ENCODE results near the gene CYSLTR2.

CYSLTR2 gene

DNA sequence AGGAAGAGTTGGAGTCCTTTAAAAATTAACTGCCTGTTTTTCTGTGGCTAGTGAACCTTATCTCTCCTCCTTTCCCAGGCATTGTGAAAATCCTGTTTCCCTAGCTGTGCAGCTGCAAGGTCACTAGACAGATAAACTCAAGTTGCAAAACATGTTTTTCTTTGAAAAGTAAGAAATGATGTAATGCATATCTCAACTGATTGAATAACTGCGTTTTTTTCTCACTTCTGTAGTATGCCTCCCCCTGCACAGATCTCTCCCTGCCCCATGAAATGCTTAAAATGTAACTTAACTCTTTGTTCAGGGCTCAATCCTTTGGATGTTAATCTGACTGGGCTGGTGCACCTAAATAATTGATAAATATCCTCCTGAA is 27.7 kb upstream of the CYSLTR2 start:
- H3K4me3 ChIP-seq (ENCODE audit: low read depth, low read length): no peak overlapping the region
- TF ChIP-seq, protein P1, sequence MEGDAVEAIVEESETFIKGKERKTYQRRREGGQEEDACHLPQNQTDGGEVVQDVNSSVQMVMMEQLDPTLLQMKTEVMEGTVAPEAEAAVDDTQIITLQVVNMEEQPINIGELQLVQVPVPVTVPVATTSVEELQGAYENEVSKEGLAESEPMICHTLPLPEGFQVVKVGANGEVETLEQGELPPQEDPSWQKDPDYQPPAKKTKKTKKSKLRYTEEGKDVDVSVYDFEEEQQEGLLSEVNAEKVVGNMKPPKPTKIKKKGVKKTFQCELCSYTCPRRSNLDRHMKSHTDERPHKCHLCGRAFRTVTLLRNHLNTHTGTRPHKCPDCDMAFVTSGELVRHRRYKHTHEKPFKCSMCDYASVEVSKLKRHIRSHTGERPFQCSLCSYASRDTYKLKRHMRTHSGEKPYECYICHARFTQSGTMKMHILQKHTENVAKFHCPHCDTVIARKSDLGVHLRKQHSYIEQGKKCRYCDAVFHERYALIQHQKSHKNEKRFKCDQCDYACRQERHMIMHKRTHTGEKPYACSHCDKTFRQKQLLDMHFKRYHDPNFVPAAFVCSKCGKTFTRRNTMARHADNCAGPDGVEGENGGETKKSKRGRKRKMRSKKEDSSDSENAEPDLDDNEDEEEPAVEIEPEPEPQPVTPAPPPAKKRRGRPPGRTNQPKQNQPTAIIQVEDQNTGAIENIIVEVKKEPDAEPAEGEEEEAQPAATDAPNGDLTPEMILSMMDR (IDR thresholded peaks at IDR 0.05; ENCODE audit: control insufficient read depth, extremely low read depth, insufficient read depth): no peak
- no peak for DNase-seq (ENCODE audit: low read depth)

DNA sequence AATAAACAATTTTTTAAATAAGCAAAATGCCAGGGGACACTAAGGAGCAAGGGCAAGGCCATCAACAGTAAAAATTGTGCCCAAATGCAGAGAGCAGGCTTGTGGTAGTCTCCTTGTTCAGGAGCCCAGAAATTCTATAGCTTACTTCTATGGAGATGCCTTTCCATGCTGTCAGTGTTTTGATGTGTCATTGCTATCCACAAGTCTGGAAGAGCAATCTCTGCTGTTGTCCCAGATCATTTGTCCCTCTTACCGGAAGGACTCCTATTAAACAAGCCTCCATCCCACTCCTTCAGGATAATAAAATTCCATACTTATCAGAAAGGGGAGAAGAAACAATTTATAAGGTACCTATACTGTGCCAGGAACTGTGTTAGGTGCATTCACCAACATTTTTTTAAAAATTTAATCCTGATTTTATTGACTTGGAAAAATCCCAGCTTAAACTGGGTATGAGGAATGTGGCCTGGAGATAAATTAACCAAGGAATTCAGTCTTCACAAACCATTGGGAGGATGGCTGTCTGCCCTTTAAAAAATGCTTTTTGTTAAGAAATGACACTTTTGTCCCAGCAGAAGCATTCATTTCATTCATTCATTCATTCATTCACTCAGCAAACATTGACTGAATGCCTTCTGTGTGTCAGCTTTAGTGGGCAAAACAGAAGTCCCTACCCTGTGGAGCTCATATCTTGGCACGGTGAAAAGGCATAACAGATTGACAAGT is 26.8 kb upstream of the CYSLTR2 start:
- TF ChIP-seq, protein P1 (IDR thresholded peaks at IDR 0.05; ENCODE audit: control insufficient read depth, extremely low read depth, insufficient read depth): no peak
- DNase-seq (ENCODE audit: low read depth): no peak
- no peak overlapping the region for H3K4me3 ChIP-seq (ENCODE audit: low read depth, low read length)

DNA sequence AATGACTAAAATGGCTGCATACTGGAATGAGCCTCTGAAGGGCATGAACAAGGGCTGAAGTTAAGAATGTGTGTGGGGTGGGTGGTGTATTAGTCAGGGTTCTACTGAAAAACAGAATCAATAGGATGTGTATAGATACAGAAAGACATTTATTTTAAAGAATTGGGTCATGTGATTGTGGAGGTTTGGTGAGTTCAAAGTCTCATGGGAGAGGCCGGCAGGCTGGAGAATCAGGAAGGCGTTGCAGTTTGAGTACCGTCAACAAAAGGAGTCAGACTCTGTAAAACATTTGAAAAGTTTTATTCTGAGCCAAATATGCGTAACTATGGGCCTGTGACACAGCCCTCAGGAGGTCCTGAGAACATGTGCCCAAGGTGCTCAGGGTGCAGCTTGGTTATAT is 24.5 kb upstream of the CYSLTR2 start:
- no peak for DNase-seq (ENCODE audit: low read depth)
- TF ChIP-seq, protein P1 (IDR thresholded peaks at IDR 0.05; ENCODE audit: control insufficient read depth, extremely low read depth, insufficient read depth): no peak
- H3K4me3 ChIP-seq (ENCODE audit: low read depth, low read length): no peak overlapping the region

DNA sequence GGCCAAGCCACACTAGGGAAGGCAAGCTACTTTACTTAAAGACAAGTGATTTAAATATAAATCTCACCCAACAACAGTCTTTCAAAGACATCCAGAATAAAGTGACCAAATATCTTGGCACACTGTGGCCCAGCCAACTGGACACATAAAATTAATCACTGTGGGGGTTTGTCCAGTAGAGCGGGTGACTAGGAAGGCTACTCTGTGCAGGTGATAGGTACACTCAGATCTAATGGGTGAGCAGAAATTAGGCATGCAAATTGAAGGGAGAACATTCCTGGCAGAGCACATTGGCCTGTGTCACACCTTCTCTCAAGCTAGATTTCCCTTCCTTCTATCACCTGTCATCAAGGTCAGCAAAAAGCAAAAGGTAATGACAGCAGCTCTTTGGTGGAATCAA is 23.4 kb upstream of the CYSLTR2 start:
- TF ChIP-seq, protein P1 (IDR thresholded peaks at IDR 0.05; ENCODE audit: control insufficient read depth, extremely low read depth, insufficient read depth): no peak
- no peak overlapping the region for H3K4me3 ChIP-seq (ENCODE audit: low read depth, low read length)
- no peak for DNase-seq (ENCODE audit: low read depth)

DNA sequence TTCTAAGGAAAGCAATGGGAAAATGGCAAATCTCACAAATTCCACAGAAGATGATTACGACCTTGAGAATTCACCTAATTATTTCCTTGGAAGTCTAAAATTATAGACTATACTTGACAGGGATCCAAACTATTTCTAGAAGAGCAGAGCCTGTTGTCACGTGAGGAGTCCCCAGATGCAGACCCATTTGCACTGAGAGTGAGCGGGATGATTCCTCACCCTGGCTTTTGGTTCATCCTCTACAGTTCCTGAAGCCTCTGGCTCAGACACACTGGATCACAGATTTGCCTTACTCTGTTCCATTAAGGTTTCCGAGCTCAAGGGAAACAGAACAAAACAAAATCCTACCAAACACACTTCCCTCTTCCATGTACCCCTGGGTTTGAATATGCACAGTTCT is 23.0 kb upstream of the CYSLTR2 start:
- DNase-seq (ENCODE audit: low read depth): no peak

DNA sequence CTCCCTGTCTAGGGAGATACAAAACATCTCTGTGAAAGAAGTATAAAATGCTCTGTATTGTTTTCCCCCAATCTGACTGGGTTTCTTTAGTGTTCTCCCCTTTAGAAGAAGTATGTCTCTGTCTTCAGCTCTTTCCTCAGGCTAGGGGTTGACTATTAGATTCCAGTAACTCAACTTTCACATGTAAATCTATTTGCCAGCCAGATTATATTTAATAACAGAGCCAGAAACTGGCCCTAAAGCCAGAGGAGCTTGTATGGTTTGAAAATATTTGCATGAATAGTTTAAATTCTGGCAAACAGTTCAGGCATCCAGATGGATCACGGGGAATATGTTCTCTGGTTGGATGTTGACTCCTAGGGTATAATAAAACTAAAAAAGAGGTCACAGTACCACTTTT is 22.3 kb upstream of the CYSLTR2 start:
- TF ChIP-seq, protein P1 (IDR thresholded peaks at IDR 0.05; ENCODE audit: control insufficient read depth, extremely low read depth, insufficient read depth): no peak
- no peak overlapping the region for H3K4me3 ChIP-seq (ENCODE audit: low read depth, low read length)
- no peak for DNase-seq (ENCODE audit: low read depth)

More for the DNA sequence above, 23.0 kb upstream of the CYSLTR2 start:
- TF ChIP-seq, protein P1 (IDR thresholded peaks at IDR 0.05; ENCODE audit: control insufficient read depth, extremely low read depth, insufficient read depth): no peak
- no peak overlapping the region for H3K4me3 ChIP-seq (ENCODE audit: low read depth, low read length)

DNA sequence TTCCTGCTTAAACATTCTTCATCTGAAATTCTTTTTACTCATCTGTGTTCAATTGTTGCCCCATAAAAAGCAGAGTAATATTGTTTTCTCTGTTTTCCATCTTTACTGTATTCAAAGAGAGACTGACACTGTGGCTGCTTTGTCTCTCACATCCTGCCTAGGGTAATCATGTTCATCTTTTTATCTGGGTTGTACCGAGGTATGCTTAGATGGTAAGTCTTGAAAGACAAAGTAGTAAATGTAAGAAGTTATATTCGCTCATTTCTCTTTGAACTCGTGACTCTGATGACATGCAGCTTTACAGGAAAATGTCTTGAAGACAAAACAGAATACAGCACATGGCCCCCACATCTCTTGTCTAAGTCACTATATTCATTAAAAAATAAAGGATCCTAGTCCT is 20.0 kb upstream of the CYSLTR2 start:
- TF ChIP-seq, protein P1 (IDR thresholded peaks at IDR 0.05; ENCODE audit: control insufficient read depth, extremely low read depth, insufficient read depth): no peak
- H3K4me3 ChIP-seq (ENCODE audit: low read depth, low read length): no peak overlapping the region
- no peak for DNase-seq (ENCODE audit: low read depth)
